Smooth muscle cell (in vitro differentiated cells): Measurements from ENCODE around the gene CCDC110. TPM values are rescaled to one million over a fixed set of nuclear protein-coding genes. Genes with fewer than 3 reads are reported as not detected.

Experiments used
- DNase-seq: peaks from one replicate; lab custom pipeline; 2025; ENCODE audit not compliant: unreplicated experiment; lab: John Stamatoyannopoulos, UW
- H2AFZ ChIP-seq: fragments of 200-600 bp; sonication (generic); 2 replicates; pipeline ENCODE4 v1.6.0; 2016; ENCODE audit warnings: antibody characterized with exemption, low read depth, mild to moderate bottlenecking
- H3F3A ChIP-seq: fragments of 200-600 bp; sonication (generic); 2 replicates; pipeline ENCODE4 v1.6.0; 2017; ENCODE audit warnings: antibody characterized with exemption, low read depth
- H3K27ac ChIP-seq: fragments of 200-600 bp; sonication (generic); 2 replicates; pipeline ENCODE4 v1.5.1; 2016; ENCODE audit warnings: low read depth, mild to moderate bottlenecking
- H3K27me3 ChIP-seq: fragments of 200-600 bp; sonication (generic); 2 replicates; pipeline ENCODE4 v1.6.1; 2016; ENCODE audit warnings: low read depth, mild to moderate bottlenecking
- H3K36me3 ChIP-seq: fragments of 200-600 bp; sonication (generic); 2 replicates; pipeline ENCODE4 v1.5.1; 2016; ENCODE audit warnings: low read depth
- H3K4me1 ChIP-seq: fragments of 200-600 bp; sonication (generic); 2 replicates; pipeline ENCODE4 v1.5.1; 2016; ENCODE audit warnings: low read depth
- H3K4me2 ChIP-seq: fragments of 200-600 bp; sonication (generic); 2 replicates; pipeline ENCODE4 v1.6.0; 2016; ENCODE audit warnings: mild to moderate bottlenecking
- H3K4me3 ChIP-seq: fragments of 200-600 bp; sonication (generic); 2 replicates; pipeline ENCODE4 v1.5.1; 2016; ENCODE audit warnings: mild to moderate bottlenecking
- H3K79me2 ChIP-seq: fragments of 200-600 bp; sonication (generic); 2 replicates; pipeline ENCODE4 v1.6.0; 2016; ENCODE audit warnings: low read depth, mild to moderate bottlenecking
- H3K9ac ChIP-seq: fragments of 200-600 bp; sonication (generic); 2 replicates; pipeline ENCODE4 v1.6.0; 2016; ENCODE audit warnings: low read depth
- H3K9me3 ChIP-seq: fragments of 200-600 bp; sonication (generic); replicated peaks from 2 replicates; pipeline ENCODE4 v1.5.1; 2016; ENCODE audit warnings: low read depth
- H4K20me1 ChIP-seq: fragments of 200-600 bp; sonication (generic); 2 replicates; pipeline ENCODE4 v1.6.0; 2016; ENCODE audit warnings: low read depth
- CTCF ChIP-seq: fragments of 200-600 bp; sonication (generic); IDR thresholded peaks from 2 replicates; pipeline ENCODE4 v1.5.1; 2017; ENCODE audit warnings: borderline replicate concordance, mild to moderate bottlenecking, antibody characterized with exemption; ENCODE audit not compliant: insufficient read depth, poor library complexity, severe bottlenecking
- WGBS: methylation state at CpG from one replicate; pipeline ENCODE4 v1.1.7; 2016; ENCODE audit warnings: low lambda C conversion rate; 5-methylcytosine and 5-hydroxymethylcytosine counted together
- polyA plus RNA-seq: library from polyadenylated mRNA; unstranded; fragments of >200 nt; fragmentation: Nextera tagmentation; extraction: Ambion mirVana; gene quantifications from 2 replicates; pipeline ENCODE4 v1.2.1, GENCODE V29; 2016
- total RNA-seq: library from RNA; depleted of rRNA; stranded (reverse); fragments of >200 nt; gene quantifications from 2 replicates; pipeline ENCODE4 v1.2.3, GENCODE V29; 2014

Gene CCDC110
- total and polyA plus RNA-seq, 2 experiments from 2014 or later, result 2.3 to 2.5 TPM

DNA sequence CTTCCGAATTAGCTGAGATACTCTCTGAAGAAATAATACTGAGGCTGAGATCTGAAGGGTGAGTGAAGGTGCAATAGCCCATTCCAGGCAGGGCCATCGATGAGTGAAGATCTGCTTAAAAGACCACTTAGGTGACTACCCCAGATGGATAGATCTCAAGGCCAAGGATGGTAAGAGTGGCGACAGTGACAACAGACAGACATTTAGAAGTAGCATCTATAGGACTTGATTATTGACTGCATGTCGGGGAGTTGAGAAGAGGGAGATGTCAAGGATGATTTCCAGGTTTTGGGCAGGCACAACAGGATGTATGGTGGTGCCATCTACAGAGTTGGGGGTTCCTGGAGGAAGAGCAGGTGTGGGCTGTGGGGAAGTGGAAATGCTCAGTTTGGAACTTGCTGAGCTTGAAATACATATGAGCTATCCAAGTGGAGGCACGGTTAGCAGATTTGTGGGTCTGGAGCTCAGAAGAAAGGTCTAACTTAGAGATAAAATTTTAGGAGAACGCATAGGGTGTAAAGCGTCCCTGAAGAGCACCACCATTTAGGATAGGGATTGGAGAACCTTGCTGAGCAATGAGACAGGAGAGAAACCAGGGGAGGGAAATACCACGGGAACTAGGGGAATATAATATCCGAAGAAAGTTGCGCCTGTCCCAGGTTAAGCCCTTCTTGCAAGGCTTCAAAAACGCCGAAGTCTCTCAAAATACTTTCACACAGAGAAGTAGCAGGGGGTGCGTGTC is 46.5 kb downstream of the CCDC110 start:
- 26% methylated on average over 13 of the region's 13 CpGs for WGBS
- peak overlapping the region; percentile 91 for H3K4me2 ChIP-seq
- H3K4me3 ChIP-seq, result peak overlapping the region; percentile 72
- DNase-seq, result no peak
- peaks cover 14% of the 10 kb centered on the region for H4K20me1 ChIP-seq
- peak overlapping the region; percentile 96 for H3K9ac ChIP-seq
- no peaks in the 10 kb centered on the region for H3F3A ChIP-seq
- peaks cover 38% of the 10 kb centered on the region for H3K79me2 ChIP-seq
- peak overlapping the region; percentile 60 for H2AFZ ChIP-seq
- H3K27ac ChIP-seq, result peak overlapping the region; percentile 91
- H3K27me3 ChIP-seq, result no peaks in the 10 kb centered on the region
- no peaks in the 10 kb centered on the region for H3K9me3 ChIP-seq
- peaks cover 20% of the 10 kb centered on the region for H3K4me1 ChIP-seq
- H3K36me3 ChIP-seq, result no peaks in the 10 kb centered on the region
- TF ChIP-seq CTCF, result no peak

GRCh38 chr4:185421366-185422124 is 50.0 kb downstream of the CCDC110 start:
- Histone ChIP-seq H3K36me3 (peaks cover 5% of the 10 kb centered on the region), H3K27me3 (no peaks in the 10 kb centered on the region), H3F3A (no peaks in the 10 kb centered on the region), H2AFZ (no peak overlapping the region), H3K9ac (no peak overlapping the region), H3K4me3 (no peak overlapping the region), H3K79me2 (peaks cover 46% of the 10 kb centered on the region), H3K27ac (peak overlapping the region; percentile 54), H3K4me1 (peaks cover 20% of the 10 kb centered on the region), H3K9me3 (no peaks in the 10 kb centered on the region), H3K4me2 (peak overlapping the region; percentile 71), H4K20me1 (peaks cover 14% of the 10 kb centered on the region)
- WGBS, result 23% methylated on average over 2 of the region's 2 CpGs
- DNase-seq, result no peak
- no peak for TF ChIP-seq CTCF

- Histone ChIP-seq H3K27me3 (no peaks in the 10 kb centered on the region), H3F3A (no peaks in the 10 kb centered on the region), H3K27ac (no peak overlapping the region), H3K4me3 (no peak overlapping the region), H2AFZ (no peak overlapping the region), H3K4me2 (no peak overlapping the region), H3K36me3 (peaks cover 24% of the 10 kb centered on the region), H4K20me1 (peaks cover 11% of the 10 kb centered on the region), H3K9ac (no peak overlapping the region), H3K4me1 (peaks cover 2% of the 10 kb centered on the region), H3K79me2 (peaks cover 18% of the 10 kb centered on the region), H3K9me3 (no peaks in the 10 kb centered on the region)
- DNase-seq, result no peak
- no peak for TF ChIP-seq CTCF
Observed at GRCh38 chr4:185416955-185417354, 54.6 kb downstream of the CCDC110 start.
